G401 (cell line): ENCODE data around the gene CCDC30. TPM values are rescaled to one million over a fixed set of nuclear protein-coding genes. Genes with fewer than 3 reads are reported as not detected.
"Not testable (repeated sequence)": the region's sequence is repeated elsewhere in the genome, so short reads cannot be mapped to it uniquely, and the experiment has no call there.

ENCODE experiments used
- DNase-seq: peaks from one replicate; pipeline ENCODE4 v3.0.0-alpha.2; 2015; ENCODE audit warnings: low spot score
- in situ Hi-C: cut with HindIII; loops from 2 replicates; pipeline ENCODE4 v1.10.0; 2016; ENCODE audit warnings: low sequenced_read_pairs, mixed read lengths
- total RNA-seq: library from RNA; depleted of rRNA; stranded (reverse); fragments of >200 nt; shearing (Covaris generic); gene quantifications from 2 replicates; pipeline ENCODE4 v1.2.3, GENCODE V29; 2014; rRNA removed

The CCDC30 gene
- total RNA-seq, 1 experiment from 2014 or later, result 3.4 TPM

- in situ Hi-C loops, result no loop called here
These were observed 218.0 kb downstream of the CCDC30 start for GRCh38 chr1:42680921-42681683.

DNA sequence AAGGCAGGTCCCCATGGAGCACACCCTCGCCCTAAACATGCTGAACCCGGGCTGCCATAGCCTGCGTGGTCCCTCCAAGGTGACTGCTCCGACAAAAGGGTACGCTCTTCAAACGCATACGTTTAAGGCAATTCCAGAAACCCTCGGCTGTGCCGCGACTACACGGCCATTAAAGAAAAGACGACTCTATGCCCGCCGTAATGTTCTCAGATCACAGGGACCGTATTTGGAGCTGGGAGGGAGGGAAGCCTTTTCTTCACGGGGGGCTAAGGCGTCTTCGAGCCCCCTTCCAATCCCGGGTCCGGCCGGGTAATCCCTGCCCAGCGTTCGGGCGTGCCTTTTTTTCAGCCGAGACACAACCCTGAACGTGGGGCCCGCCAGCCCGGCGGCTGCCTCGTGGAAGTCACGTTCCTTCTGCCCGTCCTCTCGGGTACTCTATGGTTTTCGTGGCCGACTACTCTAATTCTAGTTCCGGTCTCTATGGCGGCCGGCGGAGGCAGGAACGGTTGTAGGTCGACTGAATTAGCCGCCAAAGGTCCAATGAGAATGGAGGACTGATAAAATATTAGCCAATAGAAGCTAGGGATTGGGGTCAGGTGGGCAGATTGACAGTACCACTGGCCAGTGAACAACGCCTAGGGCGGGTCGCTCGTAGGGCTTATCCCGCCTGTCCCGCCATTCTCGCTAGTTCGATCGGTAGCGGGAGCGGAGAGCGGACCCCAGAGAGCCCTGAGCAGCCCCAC is 218.8 kb downstream of the CCDC30 start, which contains the start of gene YBX1:
TSS of gene YBX1 (plus strand) at position 678 of the 743 bp plus-strand sequence. CDS start 148 bp downstream, outside the sequence.
- peak; percentile 99 for DNase-seq
- in situ Hi-C loops, result no loop called here

More at GRCh38 chr1:42680921-42681683, 218.0 kb downstream of the CCDC30 start:
- DNase-seq, result peak; percentile 56

DNA sequence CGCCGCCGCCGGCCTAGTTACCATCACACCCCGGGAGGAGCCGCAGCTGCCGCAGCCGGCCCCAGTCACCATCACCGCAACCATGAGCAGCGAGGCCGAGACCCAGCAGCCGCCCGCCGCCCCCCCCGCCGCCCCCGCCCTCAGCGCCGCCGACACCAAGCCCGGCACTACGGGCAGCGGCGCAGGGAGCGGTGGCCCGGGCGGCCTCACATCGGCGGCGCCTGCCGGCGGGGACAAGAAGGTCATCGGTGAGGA is 219.3 kb downstream of the CCDC30 start:
- in situ Hi-C loops, result not testable (repeated sequence)

GRCh38 chr1:42682739-42683531 is 219.8 kb downstream of the CCDC30 start:
- DNase-seq, result peak; percentile 50

More for the DNA sequence above, 219.3 kb downstream of the CCDC30 start:
- DNase-seq, result not testable (repeated sequence)

GRCh38 chr1:42684139-42684538 is 221.1 kb downstream of the CCDC30 start:
- in situ Hi-C loops, result no loop called here
- peak; percentile 8 for DNase-seq

More at GRCh38 chr1:42682739-42683531, 219.8 kb downstream of the CCDC30 start:
- in situ Hi-C loops, result no loop called here

DNA sequence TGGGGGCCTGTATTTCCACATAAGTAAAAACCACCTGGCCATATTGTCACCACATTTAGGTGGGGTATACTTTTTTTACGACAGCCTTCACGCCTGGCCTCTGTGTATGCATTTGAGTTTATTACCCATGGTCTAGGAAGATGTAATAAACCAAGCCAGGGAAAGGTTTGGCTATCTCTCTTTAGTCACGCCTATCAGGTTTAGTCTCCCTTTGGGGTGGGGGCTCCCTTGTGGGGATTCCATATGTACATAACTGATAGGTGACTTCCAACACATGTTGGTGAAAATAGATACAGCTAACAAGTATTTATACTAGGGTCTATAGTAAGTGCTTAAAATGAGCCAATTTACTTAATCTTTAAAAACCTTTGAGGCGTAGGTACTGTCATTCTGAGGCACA is 223.3 kb downstream of the CCDC30 start:
- in situ Hi-C loops, result no loop called here
- no peak for DNase-seq

- no peak for DNase-seq
- in situ Hi-C loops, result no loop called here
These were observed 226.8 kb downstream of the CCDC30 start for GRCh38 chr1:42689912-42690311.

DNA sequence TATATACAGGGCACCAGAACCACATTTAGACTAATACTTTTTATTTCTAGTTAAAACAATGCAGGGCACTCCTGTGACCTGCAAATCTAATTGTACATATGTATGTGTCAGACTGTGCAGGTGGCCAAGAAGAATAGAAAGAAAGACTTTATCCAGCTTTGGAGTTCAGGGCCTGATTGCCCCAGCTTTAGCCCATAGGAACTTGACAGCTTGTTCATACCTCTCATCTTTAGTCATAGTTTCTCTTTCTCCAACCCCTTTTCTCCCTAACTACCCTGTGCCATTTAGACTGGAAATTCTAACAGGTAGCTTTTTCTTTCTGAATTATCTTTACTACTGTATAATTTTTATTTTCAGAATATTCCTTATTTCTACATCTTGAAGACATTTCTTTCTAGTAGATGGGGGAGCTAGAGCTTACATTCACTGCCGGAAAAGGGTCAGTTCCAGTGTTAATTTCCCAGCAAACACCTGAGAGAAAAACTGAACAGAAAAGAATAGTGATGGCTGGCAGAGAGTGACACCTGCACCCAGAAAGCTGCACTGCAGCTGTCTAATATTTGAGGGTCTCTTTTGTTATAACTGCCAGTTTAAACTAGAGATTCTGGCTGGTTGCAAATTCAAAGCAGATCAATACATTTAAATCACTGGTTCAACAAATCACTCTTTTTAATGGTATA is 227.5 kb downstream of the CCDC30 start:
- no peak for DNase-seq
- in situ Hi-C loops, result no loop called here

DNA sequence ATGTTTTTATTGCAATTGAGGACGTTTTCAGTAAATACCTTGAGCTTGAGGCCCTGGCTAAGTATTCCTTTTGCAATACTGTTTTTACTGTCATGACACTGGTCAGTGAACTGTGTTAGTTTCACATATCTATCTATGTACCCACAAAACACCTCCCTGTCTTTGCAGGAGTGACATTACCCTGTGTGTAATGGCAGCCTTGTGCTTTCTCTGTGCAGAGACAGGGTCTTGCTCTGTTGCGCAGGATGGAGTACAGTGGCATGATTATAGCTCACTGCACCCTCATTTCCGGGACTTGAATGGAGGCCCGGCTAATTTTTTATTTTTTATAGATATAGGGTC is 228.0 kb downstream of the CCDC30 start:
- no peak for DNase-seq
- in situ Hi-C loops, result no loop called here

DNA sequence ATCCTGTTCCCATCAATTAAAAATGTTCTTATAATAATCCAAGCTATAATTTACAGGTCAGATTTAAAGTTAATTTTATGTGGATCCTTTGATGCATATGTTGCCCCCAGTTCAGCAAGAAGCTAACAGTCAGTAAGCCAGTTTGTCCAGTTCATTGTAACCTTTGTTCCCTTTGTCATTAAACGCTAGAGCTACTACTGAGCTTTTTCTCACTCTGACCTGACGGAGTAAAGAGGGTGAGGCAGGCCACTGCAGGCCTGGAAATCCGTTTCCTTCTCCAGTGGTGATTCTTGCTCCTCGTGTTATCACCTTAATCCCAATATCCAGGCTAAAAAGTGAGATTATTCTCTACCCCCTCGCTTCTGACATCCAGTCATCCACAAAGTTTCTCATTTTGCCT is 229.4 kb downstream of the CCDC30 start:
- in situ Hi-C loops, result no loop called here
- no peak for DNase-seq

- in situ Hi-C loops, result no loop called here
These were observed 229.8 kb downstream of the CCDC30 start for GRCh38 chr1:42692911-42693310.

DNA sequence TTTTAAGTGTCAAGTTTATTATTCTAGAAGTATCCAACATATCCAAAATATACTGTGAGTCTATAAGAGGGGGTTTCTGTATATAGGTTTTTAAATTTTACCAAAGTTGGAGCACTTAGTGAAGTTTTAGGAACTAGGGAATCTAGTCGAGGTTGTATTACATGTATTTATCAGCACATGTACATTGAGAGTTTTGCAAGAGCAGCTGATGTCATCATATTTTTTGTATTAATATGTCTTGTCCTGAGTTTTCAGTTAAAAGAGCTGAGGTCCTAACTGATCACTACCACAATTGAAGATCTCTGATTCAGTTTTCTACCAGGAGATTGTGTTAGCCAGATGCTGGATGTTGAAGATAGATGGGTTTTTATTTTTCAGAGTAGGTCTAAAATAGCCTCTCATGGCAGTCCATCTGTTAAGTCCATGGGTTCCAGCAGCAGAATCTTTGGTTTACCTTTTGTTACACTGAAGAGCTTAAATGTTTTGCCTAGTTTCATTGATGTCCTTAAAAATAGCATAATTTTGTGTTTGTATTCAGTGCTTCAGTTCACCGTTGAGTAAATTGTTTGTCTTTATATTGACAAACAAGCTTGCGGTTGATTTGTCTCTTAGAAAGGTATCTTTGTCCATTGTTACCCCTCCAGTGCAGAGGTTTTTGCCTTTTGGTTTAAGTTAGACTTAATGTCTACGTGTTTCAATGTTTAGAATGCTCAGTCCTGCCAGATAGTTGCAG is 235.2 kb downstream of the CCDC30 start:
- in situ Hi-C loops, result no loop called here
- no peak for DNase-seq

More at GRCh38 chr1:42692911-42693310, 229.8 kb downstream of the CCDC30 start:
- no peak for DNase-seq

DNA sequence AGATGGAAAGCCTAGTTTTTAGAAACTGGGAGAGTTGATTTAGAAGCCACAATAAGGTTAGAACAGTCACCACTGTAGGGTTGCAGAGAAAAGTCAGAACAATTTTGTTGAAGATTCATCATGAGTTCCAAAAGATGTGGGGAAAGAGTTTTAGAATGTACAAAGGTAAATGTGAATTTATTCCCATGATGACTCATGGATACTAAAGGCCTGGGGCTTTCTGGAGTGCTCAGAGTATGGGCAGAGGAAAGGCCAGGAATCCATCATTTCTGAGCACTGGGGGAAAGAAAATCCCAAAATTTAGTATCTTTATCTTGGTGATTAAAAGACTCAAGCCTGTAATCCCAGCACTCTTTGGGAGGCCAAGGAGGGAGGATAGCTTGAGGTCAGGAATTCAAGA is 236.9 kb downstream of the CCDC30 start:
- no peak for DNase-seq
- in situ Hi-C loops, result no loop called here

- in situ Hi-C loops, result no loop called here
- DNase-seq, result no peak
These were observed 240.9 kb downstream of the CCDC30 start for GRCh38 chr1:42703888-42704464.

Other genes starting within 250 kb of the CCDC30 start
- gene FOXJ3, start 128.1 kb upstream of the CCDC30 start, total RNA-seq, result 20.1 and 21.4 TPM in 2 replicates
- 0.37 TPM in 1 of 2 replicates, not detected in the other for gene RIMKLA, start 82.5 kb upstream of the CCDC30 start, total RNA-seq
- gene ZMYND12, start 7.3 kb upstream of the CCDC30 start, total RNA-seq, result 1.0 TPM in 1 of 2 replicates, not detected in the other
- gene PPCS, start 6.7 kb upstream of the CCDC30 start, total RNA-seq, result 111 and 124 TPM in 2 replicates
- gene PPIH, start 195.1 kb downstream of the CCDC30 start, total RNA-seq, result 86.2 and 87.9 TPM in 2 replicates
- gene YBX1, start 219.1 kb downstream of the CCDC30 start, total RNA-seq, result 1,196 and 1,492 TPM in 2 replicates